GM10266 (cell line): Measurements from ENCODE around the gene CFAP157.

ENCODE experiments used
- DNase-seq: peaks from one replicate; pipeline ENCODE4 v3.0.0; 2012; ENCODE audit errors: extremely low spot score
- TF ChIP-seq, protein P1 (sequence below): IDR thresholded peaks from 2 replicates; pipeline ENCODE4 v1.5.1; 2012; ENCODE audit warnings: mild to moderate bottlenecking, low read depth; ENCODE audit not compliant: control insufficient read depth, insufficient read depth; ENCODE audit errors: missing control alignments

The CFAP157 gene

DNA sequence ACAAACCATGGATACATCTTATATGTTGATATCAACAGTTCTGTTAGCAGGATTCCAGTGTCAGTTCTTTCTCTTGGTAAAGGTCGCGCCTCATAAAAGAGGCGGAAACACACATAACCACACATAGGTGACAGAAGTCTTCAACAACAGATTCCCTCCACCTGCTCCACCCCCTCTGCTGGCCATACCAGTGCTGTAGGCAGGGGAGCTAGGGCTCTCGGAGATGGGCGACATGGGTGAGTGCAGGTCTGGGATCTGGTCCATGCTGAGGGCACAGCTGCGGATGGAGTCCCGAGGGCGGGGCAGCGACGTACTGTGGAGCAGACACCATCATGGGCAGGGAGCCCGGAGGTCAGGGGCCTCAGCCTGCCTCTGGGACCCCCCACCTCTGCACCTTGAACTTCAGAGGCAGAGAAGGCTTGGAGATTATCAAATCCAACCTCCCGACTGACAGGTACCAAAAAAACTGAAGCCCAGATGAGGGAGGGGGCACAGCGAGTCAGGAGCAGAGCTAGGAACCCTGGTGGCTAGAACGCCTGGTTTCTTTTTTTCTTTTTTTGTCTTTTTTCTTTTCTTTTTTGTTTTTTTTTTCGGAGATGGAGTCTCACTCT, 40.3 kb downstream of the CFAP157 start:
- DNase-seq: no peak

GRCh38 chr9:127749090-127749787, 42.5 kb downstream of the CFAP157 start:
- DNase-seq: no peak
- TF ChIP-seq, protein P1, sequence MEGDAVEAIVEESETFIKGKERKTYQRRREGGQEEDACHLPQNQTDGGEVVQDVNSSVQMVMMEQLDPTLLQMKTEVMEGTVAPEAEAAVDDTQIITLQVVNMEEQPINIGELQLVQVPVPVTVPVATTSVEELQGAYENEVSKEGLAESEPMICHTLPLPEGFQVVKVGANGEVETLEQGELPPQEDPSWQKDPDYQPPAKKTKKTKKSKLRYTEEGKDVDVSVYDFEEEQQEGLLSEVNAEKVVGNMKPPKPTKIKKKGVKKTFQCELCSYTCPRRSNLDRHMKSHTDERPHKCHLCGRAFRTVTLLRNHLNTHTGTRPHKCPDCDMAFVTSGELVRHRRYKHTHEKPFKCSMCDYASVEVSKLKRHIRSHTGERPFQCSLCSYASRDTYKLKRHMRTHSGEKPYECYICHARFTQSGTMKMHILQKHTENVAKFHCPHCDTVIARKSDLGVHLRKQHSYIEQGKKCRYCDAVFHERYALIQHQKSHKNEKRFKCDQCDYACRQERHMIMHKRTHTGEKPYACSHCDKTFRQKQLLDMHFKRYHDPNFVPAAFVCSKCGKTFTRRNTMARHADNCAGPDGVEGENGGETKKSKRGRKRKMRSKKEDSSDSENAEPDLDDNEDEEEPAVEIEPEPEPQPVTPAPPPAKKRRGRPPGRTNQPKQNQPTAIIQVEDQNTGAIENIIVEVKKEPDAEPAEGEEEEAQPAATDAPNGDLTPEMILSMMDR: no peak

More for the DNA sequence above, 40.3 kb downstream of the CFAP157 start:
- TF ChIP-seq, protein P1: no peak

- TF ChIP-seq, protein P1: no peak
- no peak for DNase-seq
Observed at GRCh38 chr9:127751269-127752054, 44.7 kb downstream of the CFAP157 start.

GRCh38 chr9:127753148-127753547, 46.4 kb downstream of the CFAP157 start:
- no peak for DNase-seq
- TF ChIP-seq, protein P1: no peak

- TF ChIP-seq, protein P1: no peak
- DNase-seq: no peak
Observed at GRCh38 chr9:127753622-127754021, 46.8 kb downstream of the CFAP157 start.

DNA sequence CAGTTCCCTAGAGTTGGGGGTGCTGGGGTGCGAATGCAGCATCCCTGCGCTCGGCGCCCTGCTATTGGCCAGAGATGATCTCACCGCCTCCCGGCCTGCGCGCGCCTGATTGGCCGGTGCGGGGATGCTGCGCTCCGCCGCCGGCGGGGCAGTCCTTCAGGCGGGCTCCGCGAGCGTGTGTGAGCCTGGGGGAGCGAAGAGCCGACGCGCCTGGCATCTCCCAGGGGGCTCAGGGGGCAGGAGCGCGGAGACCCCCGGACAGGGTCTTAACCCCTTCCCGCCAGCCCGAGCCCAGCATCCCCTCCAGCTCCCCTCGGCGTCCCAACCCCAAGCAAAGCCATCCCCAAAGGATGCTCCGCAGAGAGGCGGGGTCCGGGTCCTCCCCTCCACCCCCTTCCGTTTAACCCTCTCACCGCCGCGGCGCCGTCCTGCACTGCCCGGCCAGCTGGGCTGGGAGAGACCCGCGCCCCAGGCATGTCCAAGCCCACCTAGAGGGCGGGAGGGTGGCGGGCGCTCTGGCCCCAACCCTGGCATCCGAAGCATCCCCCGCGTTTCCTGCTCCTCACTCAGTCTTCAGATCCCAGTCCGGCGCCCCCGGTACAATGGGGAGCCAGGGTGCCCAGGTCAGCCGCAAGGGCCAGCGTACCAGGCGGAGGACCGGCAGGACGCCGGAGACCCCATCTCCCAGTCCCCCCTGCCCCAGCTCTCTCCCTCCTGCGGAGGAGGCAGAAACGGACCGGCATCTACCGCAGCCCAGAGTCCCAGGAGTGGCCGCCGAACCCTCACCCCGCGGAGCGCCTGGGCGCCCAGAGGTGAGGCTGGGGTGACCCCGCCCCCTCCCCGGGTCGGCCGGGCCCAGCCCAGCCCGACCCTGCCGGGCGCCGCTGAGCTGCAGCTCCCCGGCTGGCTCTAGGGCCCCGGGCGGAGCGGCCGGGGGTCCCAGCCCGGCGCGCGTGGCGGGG, 47.6 kb downstream of the CFAP157 start:
- no peak for DNase-seq
- TF ChIP-seq, protein P1: no peak
